Measurements from ENCODE around the gene NDRG3.
"Not testable (repeated sequence)": the region's sequence is repeated elsewhere in the genome, so short reads cannot be mapped to it uniquely, and the experiment has no call there.

Gene NDRG3

GRCh38 chr20:36644032-36644705 is 101.7 kb downstream of the NDRG3 start:
- no peak for TF ChIP-seq POLR2AphosphoS5 (IDR thresholded peaks at IDR 0.05; ENCODE audit: low read depth)
- TF ChIP-seq, protein P1, sequence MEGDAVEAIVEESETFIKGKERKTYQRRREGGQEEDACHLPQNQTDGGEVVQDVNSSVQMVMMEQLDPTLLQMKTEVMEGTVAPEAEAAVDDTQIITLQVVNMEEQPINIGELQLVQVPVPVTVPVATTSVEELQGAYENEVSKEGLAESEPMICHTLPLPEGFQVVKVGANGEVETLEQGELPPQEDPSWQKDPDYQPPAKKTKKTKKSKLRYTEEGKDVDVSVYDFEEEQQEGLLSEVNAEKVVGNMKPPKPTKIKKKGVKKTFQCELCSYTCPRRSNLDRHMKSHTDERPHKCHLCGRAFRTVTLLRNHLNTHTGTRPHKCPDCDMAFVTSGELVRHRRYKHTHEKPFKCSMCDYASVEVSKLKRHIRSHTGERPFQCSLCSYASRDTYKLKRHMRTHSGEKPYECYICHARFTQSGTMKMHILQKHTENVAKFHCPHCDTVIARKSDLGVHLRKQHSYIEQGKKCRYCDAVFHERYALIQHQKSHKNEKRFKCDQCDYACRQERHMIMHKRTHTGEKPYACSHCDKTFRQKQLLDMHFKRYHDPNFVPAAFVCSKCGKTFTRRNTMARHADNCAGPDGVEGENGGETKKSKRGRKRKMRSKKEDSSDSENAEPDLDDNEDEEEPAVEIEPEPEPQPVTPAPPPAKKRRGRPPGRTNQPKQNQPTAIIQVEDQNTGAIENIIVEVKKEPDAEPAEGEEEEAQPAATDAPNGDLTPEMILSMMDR (IDR thresholded peaks at IDR 0.05; ENCODE audit: insufficient read depth, low read length) = no peak
- TF ChIP-seq REST (IDR thresholded peaks at IDR 0.05; ENCODE audit: insufficient replicate concordance, low read depth) = no peak
- TF ChIP-seq GABPA (IDR thresholded peaks at IDR 0.05; ENCODE audit: low read depth) = no peak
- TF ChIP-seq SPI1 (IDR thresholded peaks at IDR 0.05; ENCODE audit: borderline replicate concordance, low read depth) = no peak
- Histone ChIP-seq H3K27ac (replicated peaks) (no peak overlapping the region), H3K27me3 (ENCODE audit: insufficient read depth, poor library complexity, severe bottlenecking) (no peaks in the 10 kb centered on the region), H3K4me3 (replicated peaks; ENCODE audit: insufficient read depth, low read length) (no peak overlapping the region)
- no peak for DNase-seq (ENCODE audit: low read depth in 1 of 2, low spot score in 1 of 2)

GRCh38 chr20:36642136-36642535 is 103.8 kb downstream of the NDRG3 start:
- H3K4me3 ChIP-seq (replicated peaks; ENCODE audit: insufficient read depth, low read length) = no peak overlapping the region
- no peak for DNase-seq (ENCODE audit: low read depth in 1 of 2, low spot score in 1 of 2)
- TF ChIP-seq GABPA (IDR thresholded peaks at IDR 0.05; ENCODE audit: low read depth) (no peak), SPI1 (IDR thresholded peaks at IDR 0.05; ENCODE audit: borderline replicate concordance, low read depth) (peak; percentile 18; the same call in 1 of the 2 replicates)
- TF ChIP-seq, protein P1 (IDR thresholded peaks at IDR 0.05; ENCODE audit: insufficient read depth, low read length) = no peak
- H3K27ac ChIP-seq (replicated peaks) = no peak overlapping the region
- H3K27me3 ChIP-seq (ENCODE audit: insufficient read depth, poor library complexity, severe bottlenecking) = no peaks in the 10 kb centered on the region

GRCh38 chr20:36641506-36641843 is 104.4 kb downstream of the NDRG3 start:
- TF ChIP-seq SPI1 (IDR thresholded peaks at IDR 0.05; ENCODE audit: borderline replicate concordance, low read depth) (no peak), REST (IDR thresholded peaks at IDR 0.05; ENCODE audit: insufficient replicate concordance, low read depth) (no peak), GABPA (IDR thresholded peaks at IDR 0.05; ENCODE audit: low read depth) (no peak), POLR2AphosphoS5 (IDR thresholded peaks at IDR 0.05; ENCODE audit: low read depth) (no peak)
- TF ChIP-seq, protein P1 (IDR thresholded peaks at IDR 0.05; ENCODE audit: insufficient read depth, low read length) = no peak
- Histone ChIP-seq H3K4me3 (replicated peaks; ENCODE audit: insufficient read depth, low read length) (no peak overlapping the region), H3K27me3 (ENCODE audit: insufficient read depth, poor library complexity, severe bottlenecking) (no peaks in the 10 kb centered on the region), H3K27ac (replicated peaks) (no peak overlapping the region)
- no peak for DNase-seq (ENCODE audit: low read depth in 1 of 2, low spot score in 1 of 2)

GRCh38 chr20:36638876-36639400 is 107.0 kb downstream of the NDRG3 start:
- not testable (repeated sequence) for H3K4me3 ChIP-seq (replicated peaks; ENCODE audit: insufficient read depth, low read length); DNase-seq (ENCODE audit: low read depth in 1 of 2, low spot score in 1 of 2); H3K27ac ChIP-seq (replicated peaks); H3K27me3 ChIP-seq (ENCODE audit: insufficient read depth, poor library complexity, severe bottlenecking)
